Lung (tissue), 12 donors: ENCODE data around the gene STH. TPM values are rescaled to one million over a fixed set of nuclear protein-coding genes. Genes with fewer than 3 reads are reported as not detected.

Experiments
- ATAC-seq: fragments of 200-7000 bp; cut with Tn5 transposase; one replicate; pipeline ENCODE4 v1.9.1; 2020; ENCODE audit warnings: moderate number of reproducible peaks; ENCODE audit not compliant: insufficient read depth, low FRiP score
- DNase-seq, 3 donors: peaks; one replicate each; pipeline ENCODE4 v3.0.0-alpha.2; 2013 to 2017
- H3K27ac ChIP-seq, 2 donors: one replicate each; pipeline ENCODE4 v1.5.1; 2013; ENCODE audit warnings: mild to moderate bottlenecking in 2 of 2, moderate library complexity in 2 of 2, control low read depth in 1 of 2, inconsistent platforms in 1 of 2, low read depth in 1 of 2, low read length in 1 of 2
- H3K27me3 ChIP-seq, 3 donors: one replicate each; pipeline ENCODE4 v1.5.1; 2013; ENCODE audit warnings: low read length in 2 of 3; ENCODE audit not compliant: control insufficient read depth in 3 of 3, insufficient read depth in 3 of 3
- H3K36me3 ChIP-seq, 4 donors: one replicate each; pipeline ENCODE4 v1.5.1; 2013; ENCODE audit warnings: low read length in 4 of 4, mild to moderate bottlenecking in 1 of 4, moderate library complexity in 1 of 4; ENCODE audit not compliant: control insufficient read depth in 4 of 4, insufficient read depth in 4 of 4
- H3K4me1 ChIP-seq, 5 donors: one replicate each; pipeline ENCODE4 v1.5.1; 2013; ENCODE audit warnings: low read length in 5 of 5, mild to moderate bottlenecking in 2 of 5, moderate library complexity in 1 of 5; ENCODE audit not compliant: control insufficient read depth in 5 of 5, insufficient read depth in 5 of 5
- H3K4me3 ChIP-seq: one replicate; pipeline ENCODE4 v1.5.1; 2013; ENCODE audit warnings: mild to moderate bottlenecking, control low read depth, moderate library complexity
- H3K9ac ChIP-seq, 2 donors: one replicate each; pipeline ENCODE4 v1.5.1; 2013; ENCODE audit warnings: low read length in 2 of 2, control low read depth in 1 of 2; ENCODE audit not compliant: insufficient read depth in 1 of 2
- H3K9me3 ChIP-seq, 4 donors: one replicate each; pipeline ENCODE4 v1.5.1; 2013; ENCODE audit warnings: low read length in 3 of 4, mild to moderate bottlenecking in 1 of 4, moderate library complexity in 1 of 4; ENCODE audit not compliant: control insufficient read depth in 4 of 4, insufficient read depth in 3 of 4
- WGBS, 2 donors: extraction: QIAGEN DNeasy Blood & Tissue Kit; methylation state at CpG; one replicate each; pipeline ENCODE4 v1.1.7; 2013; 5-methylcytosine and 5-hydroxymethylcytosine counted together
- polyA plus RNA-seq, 2 donors: library from polyadenylated mRNA; stranded (reverse); fragments of 200-250 nt; gene quantifications; one replicate each; pipeline ENCODE4 v1.2.1, GENCODE V29; 2013
- total RNA-seq, 2 donors: library from RNA; depleted of rRNA in 1 of 2; stranded (reverse); fragments of >200 nt in 1 of 2; gene quantifications; one replicate each; pipeline ENCODE4 v1.2.1, GENCODE V29; 2014 to 2021
- TF ChIP-seq, protein P1 (sequence below): IDR thresholded peaks from 2 replicates; pipeline ENCODE4 v1.5.1; 2012; ENCODE audit warnings: mild to moderate bottlenecking; ENCODE audit errors: control extremely low read depth, extremely low read depth
- donor health status: control.
- donor health status: control.
- donor health status: Bipolar disorder and iron deficiency.
- donor health status: healthy.
- donor health status: DM: yes; HTN: yes; CAD: no.

The STH gene
- total and polyA plus RNA-seq, 4 donors, result not detected

DNA sequence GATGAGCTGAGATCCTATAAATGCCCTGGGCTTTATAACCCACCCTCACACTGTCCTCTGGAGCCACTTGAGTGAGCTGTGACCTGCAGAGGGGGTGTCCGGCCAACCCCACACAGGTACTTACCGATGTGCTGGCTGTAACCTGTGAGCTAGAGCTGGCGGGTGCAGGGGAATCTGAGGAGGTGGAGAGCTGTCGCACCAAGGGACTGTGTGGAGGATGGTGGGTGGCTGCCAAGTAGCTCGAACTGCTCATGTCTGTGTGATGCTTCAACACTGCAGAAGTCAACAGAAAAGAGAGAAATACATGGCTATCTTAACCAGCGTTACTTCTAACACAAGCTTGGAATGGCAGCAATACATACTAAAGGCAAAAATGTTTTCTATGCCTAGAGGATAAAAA, 39.4 kb downstream of the STH start:
- ATAC-seq, result no peak
- H3K27me3 ChIP-seq, result no peaks in the 10 kb centered on the region
- peaks cover 0 to 2% (median 0%) of the 10 kb centered on the region in 5 donors for H3K4me1 ChIP-seq
- H3K36me3 ChIP-seq, result peaks cover 35 to 64% (median 44%) of the 10 kb centered on the region in 4 donors
- no peaks in the 10 kb centered on the region for H3K9me3 ChIP-seq
- TF ChIP-seq, protein P1, sequence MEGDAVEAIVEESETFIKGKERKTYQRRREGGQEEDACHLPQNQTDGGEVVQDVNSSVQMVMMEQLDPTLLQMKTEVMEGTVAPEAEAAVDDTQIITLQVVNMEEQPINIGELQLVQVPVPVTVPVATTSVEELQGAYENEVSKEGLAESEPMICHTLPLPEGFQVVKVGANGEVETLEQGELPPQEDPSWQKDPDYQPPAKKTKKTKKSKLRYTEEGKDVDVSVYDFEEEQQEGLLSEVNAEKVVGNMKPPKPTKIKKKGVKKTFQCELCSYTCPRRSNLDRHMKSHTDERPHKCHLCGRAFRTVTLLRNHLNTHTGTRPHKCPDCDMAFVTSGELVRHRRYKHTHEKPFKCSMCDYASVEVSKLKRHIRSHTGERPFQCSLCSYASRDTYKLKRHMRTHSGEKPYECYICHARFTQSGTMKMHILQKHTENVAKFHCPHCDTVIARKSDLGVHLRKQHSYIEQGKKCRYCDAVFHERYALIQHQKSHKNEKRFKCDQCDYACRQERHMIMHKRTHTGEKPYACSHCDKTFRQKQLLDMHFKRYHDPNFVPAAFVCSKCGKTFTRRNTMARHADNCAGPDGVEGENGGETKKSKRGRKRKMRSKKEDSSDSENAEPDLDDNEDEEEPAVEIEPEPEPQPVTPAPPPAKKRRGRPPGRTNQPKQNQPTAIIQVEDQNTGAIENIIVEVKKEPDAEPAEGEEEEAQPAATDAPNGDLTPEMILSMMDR, result no peak
- no peak overlapping the region for H3K27ac ChIP-seq
- no peak overlapping the region for H3K9ac ChIP-seq
- WGBS, 2 donors, result 91 to 95% methylated on average over 6 of the region's 6 CpGs
- no peak overlapping the region for H3K4me3 ChIP-seq
- DNase-seq, result no peak

DNA sequence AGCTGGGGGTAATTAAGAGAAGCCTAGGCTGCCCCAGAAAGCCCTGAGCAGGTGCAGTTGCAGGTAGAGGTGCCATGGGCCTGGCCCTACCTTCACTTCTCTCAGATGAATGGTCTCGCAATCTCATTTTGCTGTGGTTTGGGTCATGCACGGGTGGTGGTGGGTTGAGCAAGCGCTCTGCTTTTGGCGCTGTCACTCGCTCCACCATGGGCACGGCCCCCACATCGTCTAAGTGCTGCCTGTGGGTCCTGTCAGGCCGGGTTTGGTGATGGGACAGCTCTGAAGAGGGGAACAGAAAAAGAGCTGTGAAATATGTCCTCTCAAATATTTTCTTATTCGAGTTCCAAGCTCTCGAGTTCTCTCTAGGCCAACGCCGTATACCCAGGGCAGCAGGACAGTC, 39.9 kb downstream of the STH start:
- no peak for ATAC-seq
- no peaks in the 10 kb centered on the region for H3K9me3 ChIP-seq
- no peak overlapping the region for H3K9ac ChIP-seq
- TF ChIP-seq, protein P1, result no peak
- H3K36me3 ChIP-seq, result peaks cover 30 to 65% (median 39%) of the 10 kb centered on the region in 4 donors
- H3K4me1 ChIP-seq, result peaks cover 0 to 2% (median 0%) of the 10 kb centered on the region in 5 donors
- H3K27me3 ChIP-seq, result no peaks in the 10 kb centered on the region
- no peak overlapping the region for H3K4me3 ChIP-seq
- no peak overlapping the region for H3K27ac ChIP-seq
- WGBS, 2 donors, result 83 to 86% methylated on average over 12 of the region's 12 CpGs
- no peak for DNase-seq

DNA sequence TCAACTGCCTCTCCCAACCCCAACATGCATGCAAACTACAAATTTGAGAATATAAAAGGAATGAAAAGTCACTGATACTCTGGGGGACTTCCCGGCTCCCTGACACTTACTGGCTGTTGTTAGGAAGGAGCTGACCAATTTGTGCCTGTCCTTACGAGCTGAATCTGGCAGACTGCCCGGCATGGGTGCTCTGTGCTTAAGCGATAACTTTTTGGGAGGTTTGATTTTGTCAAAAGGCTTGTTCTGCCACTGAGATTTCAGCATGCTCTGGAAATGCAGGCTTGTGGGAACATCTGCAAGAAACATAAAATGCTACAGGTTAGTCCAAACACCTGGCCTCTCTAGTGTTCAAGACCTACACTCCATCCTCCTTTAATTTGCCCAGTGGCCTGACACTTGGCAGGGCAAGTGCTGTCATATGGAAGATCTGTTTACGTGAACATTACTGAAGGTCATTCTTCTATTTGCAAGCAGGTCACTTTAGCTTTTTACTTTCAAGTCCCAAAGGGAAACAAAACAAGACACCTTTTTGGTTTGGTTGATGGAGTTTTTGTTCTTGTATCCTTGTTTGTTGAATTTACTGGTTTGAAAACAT, 40.6 kb downstream of the STH start:
- no peaks in the 10 kb centered on the region for H3K9me3 ChIP-seq
- peaks cover 0 to 2% (median 0%) of the 10 kb centered on the region in 5 donors for H3K4me1 ChIP-seq
- 63 to 81% methylated on average over 5 of the region's 5 CpGs for WGBS, 2 donors
- peaks cover 24 to 61% (median 34%) of the 10 kb centered on the region in 4 donors for H3K36me3 ChIP-seq
- ATAC-seq, result no peak
- peak overlapping the region in 1 of 2 donors; percentile 0 for H3K27ac ChIP-seq
- H3K9ac ChIP-seq, result no peak overlapping the region
- no peak overlapping the region for H3K4me3 ChIP-seq
- TF ChIP-seq, protein P1, result no peak
- DNase-seq, result no peak
- H3K27me3 ChIP-seq, result no peaks in the 10 kb centered on the region

GRCh38 chr17:46042246-46042645, 43.2 kb downstream of the STH start:
- WGBS, 2 donors, result 88 to 97% methylated on average over 2 of the region's 2 CpGs
- Histone ChIP-seq H3K9ac (no peak overlapping the region), H3K9me3 (no peaks in the 10 kb centered on the region), H3K36me3 (peaks cover 19 to 56% (median 26%) of the 10 kb centered on the region in 4 donors), H3K4me1 (peaks cover 0 to 2% (median 0%) of the 10 kb centered on the region in 5 donors), H3K4me3 (no peak overlapping the region), H3K27ac (no peak overlapping the region), H3K27me3 (no peaks in the 10 kb centered on the region)
- DNase-seq (no peak), ATAC-seq (no peak)
- TF ChIP-seq, protein P1, result no peak
